Measurements from ENCODE around the gene RGS10. TPM values are rescaled to one million over a fixed set of nuclear protein-coding genes. Genes with fewer than 3 reads are reported as not detected.
A peak's percentile ranks its signal among the peaks of the same experiment; 100 is the strongest.

RGS10 gene
- total RNA-seq, 1 donor from 2014 or later = 311 TPM

GRCh38 chr10:119498889-119499676 lies 43.4 kb downstream of the RGS10 start:
- peaks cover 13% of the 10 kb centered on the region for H3K27me3 Mint-ChIP-seq (ENCODE audit: unreplicated experiment)
- peaks cover 4% of the 10 kb centered on the region for H3K36me3 Mint-ChIP-seq (ENCODE audit: unreplicated experiment)
- H3K4me3 Mint-ChIP-seq (ENCODE audit: unreplicated experiment) = no peak overlapping the region
- peaks cover 19% of the 10 kb centered on the region for H3K4me1 Mint-ChIP-seq (ENCODE audit: low read depth, unreplicated experiment)
- no peak overlapping the region for H3K27ac Mint-ChIP-seq (ENCODE audit: unreplicated experiment)
- H3K9me3 Mint-ChIP-seq (ENCODE audit: unreplicated experiment) = peaks cover 14% of the 10 kb centered on the region
- no peak for DNase-seq
- TF ChIP-seq CTCF (IDR thresholded peaks at IDR 0.05; ENCODE audit: partially characterized antibody, unreplicated experiment) = no peak

- peaks cover 12% of the 10 kb centered on the region for H3K9me3 Mint-ChIP-seq (ENCODE audit: unreplicated experiment)
- H3K36me3 Mint-ChIP-seq (ENCODE audit: unreplicated experiment) = no peaks in the 10 kb centered on the region
- H3K27ac Mint-ChIP-seq (ENCODE audit: unreplicated experiment) = no peak overlapping the region
- peaks cover 13% of the 10 kb centered on the region for H3K4me1 Mint-ChIP-seq (ENCODE audit: low read depth, unreplicated experiment)
- DNase-seq = no peak
- no peak for TF ChIP-seq CTCF (IDR thresholded peaks at IDR 0.05; ENCODE audit: partially characterized antibody, unreplicated experiment)
- H3K27me3 Mint-ChIP-seq (ENCODE audit: unreplicated experiment) = peaks cover 5% of the 10 kb centered on the region
- H3K4me3 Mint-ChIP-seq (ENCODE audit: unreplicated experiment) = no peak overlapping the region
Observed at GRCh38 chr10:119497243-119497642, 45.3 kb downstream of the RGS10 start.

GRCh38 chr10:119496273-119496672 lies 46.2 kb downstream of the RGS10 start:
- H3K4me3 Mint-ChIP-seq (ENCODE audit: unreplicated experiment) = no peak overlapping the region
- peaks cover 7% of the 10 kb centered on the region for H3K9me3 Mint-ChIP-seq (ENCODE audit: unreplicated experiment)
- DNase-seq = no peak
- H3K27me3 Mint-ChIP-seq (ENCODE audit: unreplicated experiment) = peaks cover 3% of the 10 kb centered on the region
- TF ChIP-seq CTCF (IDR thresholded peaks at IDR 0.05; ENCODE audit: partially characterized antibody, unreplicated experiment) = no peak
- no peaks in the 10 kb centered on the region for H3K36me3 Mint-ChIP-seq (ENCODE audit: unreplicated experiment)
- peaks cover 13% of the 10 kb centered on the region for H3K4me1 Mint-ChIP-seq (ENCODE audit: low read depth, unreplicated experiment)
- H3K27ac Mint-ChIP-seq (ENCODE audit: unreplicated experiment) = no peak overlapping the region

GRCh38 chr10:119495545-119495944 lies 47.0 kb downstream of the RGS10 start:
- H3K4me1 Mint-ChIP-seq (ENCODE audit: low read depth, unreplicated experiment) = peaks cover 13% of the 10 kb centered on the region
- H3K27me3 Mint-ChIP-seq (ENCODE audit: unreplicated experiment) = no peaks in the 10 kb centered on the region
- peaks cover 7% of the 10 kb centered on the region for H3K9me3 Mint-ChIP-seq (ENCODE audit: unreplicated experiment)
- no peak for DNase-seq
- peak overlapping the region; percentile 8 for H3K27ac Mint-ChIP-seq (ENCODE audit: unreplicated experiment)
- no peak overlapping the region for H3K4me3 Mint-ChIP-seq (ENCODE audit: unreplicated experiment)
- no peak for TF ChIP-seq CTCF (IDR thresholded peaks at IDR 0.05; ENCODE audit: partially characterized antibody, unreplicated experiment)
- no peaks in the 10 kb centered on the region for H3K36me3 Mint-ChIP-seq (ENCODE audit: unreplicated experiment)

GRCh38 chr10:119495021-119495505 lies 47.5 kb downstream of the RGS10 start:
- Mint-ChIP-seq H3K27me3 (ENCODE audit: unreplicated experiment) (no peaks in the 10 kb centered on the region), H3K27ac (ENCODE audit: unreplicated experiment) (peak overlapping the region; percentile 8), H3K4me3 (ENCODE audit: unreplicated experiment) (no peak overlapping the region), H3K4me1 (ENCODE audit: low read depth, unreplicated experiment) (peaks cover 13% of the 10 kb centered on the region), H3K9me3 (ENCODE audit: unreplicated experiment) (peaks cover 7% of the 10 kb centered on the region), H3K36me3 (ENCODE audit: unreplicated experiment) (no peaks in the 10 kb centered on the region)
- no peak for TF ChIP-seq CTCF (IDR thresholded peaks at IDR 0.05; ENCODE audit: partially characterized antibody, unreplicated experiment)
- no peak for DNase-seq

All from glutamatergic neuron (in vitro differentiated cells).